Hepatocyte (in vitro differentiated cells): ENCODE measurements around the gene MAP10. TPM values are rescaled to one million over a fixed set of nuclear protein-coding genes. Genes with fewer than 3 reads are reported as not detected.

Experiments
- DNase-seq: peaks from one replicate; pipeline ENCODE4 v3.0.0-alpha.2; 2016; ENCODE audit warnings: low spot score
- H2AFZ ChIP-seq: fragments of 200-600 bp; sonication (generic); 2 replicates; pipeline ENCODE4 v1.6.0; 2016; ENCODE audit warnings: antibody characterized with exemption, mild to moderate bottlenecking
- H3K27ac ChIP-seq: fragments of 200-600 bp; sonication (generic); 2 replicates; pipeline ENCODE4 v1.5.1; 2016; ENCODE audit warnings: mild to moderate bottlenecking
- H3K27me3 ChIP-seq: fragments of 200-600 bp; sonication (generic); 2 replicates; pipeline ENCODE4 v1.6.1; 2016
- H3K36me3 ChIP-seq: fragments of 200-600 bp; sonication (generic); replicated peaks from 2 replicates; pipeline ENCODE4 v1.5.1; 2016; ENCODE audit warnings: low read depth; ENCODE audit not compliant: insufficient read depth
- H3K4me1 ChIP-seq: fragments of 200-600 bp; sonication (generic); 2 replicates; pipeline ENCODE4 v1.5.1; 2016; ENCODE audit warnings: mild to moderate bottlenecking, moderate library complexity; ENCODE audit not compliant: insufficient read depth
- H3K4me2 ChIP-seq: fragments of 200-600 bp; sonication (generic); 2 replicates; pipeline ENCODE4 v1.6.0; 2016
- H3K4me3 ChIP-seq: fragments of 200-600 bp; sonication (generic); 2 replicates; pipeline ENCODE4 v1.5.1; 2016; ENCODE audit warnings: mild to moderate bottlenecking
- H3K79me2 ChIP-seq: fragments of 200-600 bp; sonication (generic); 2 replicates; pipeline ENCODE4 v1.6.0; 2017; ENCODE audit warnings: mild to moderate bottlenecking
- H3K9me2 ChIP-seq: fragments of 200-600 bp; sonication (generic); replicated peaks from 2 replicates; pipeline ENCODE4 v1.6.0; 2017; ENCODE audit warnings: mild to moderate bottlenecking; ENCODE audit not compliant: insufficient read depth
- H3K9me3 ChIP-seq: fragments of 200-600 bp; sonication (generic); 2 replicates; pipeline ENCODE4 v1.5.1; 2016; ENCODE audit warnings: low read depth, mild to moderate bottlenecking
- H4K20me1 ChIP-seq: fragments of 200-600 bp; sonication (generic); 2 replicates; pipeline ENCODE4 v1.6.0; 2016; ENCODE audit warnings: mild to moderate bottlenecking; ENCODE audit not compliant: insufficient read depth, poor library complexity, severe bottlenecking
- EZH2 ChIP-seq: fragments of 200-600 bp; sonication (generic); IDR thresholded peaks from 2 replicates; pipeline ENCODE4 v1.6.1; 2016; ENCODE audit warnings: antibody characterized with exemption, mild to moderate bottlenecking, borderline replicate concordance
- EZH2phosphoT487 ChIP-seq: fragments of 200-600 bp; sonication (generic); IDR thresholded peaks from one replicate; pipeline ENCODE4 v1.6.1; 2018; ENCODE audit warnings: antibody characterized with exemption, mild to moderate bottlenecking, low read depth, moderate library complexity; ENCODE audit not compliant: unreplicated experiment, severe bottlenecking
- WGBS: methylation state at CpG from one replicate; pipeline ENCODE4 v1.1.6; 2016; ENCODE audit warnings: low lambda C conversion rate; ENCODE audit errors: missing lambda C conversion rate; 5-methylcytosine and 5-hydroxymethylcytosine counted together
- polyA plus RNA-seq: library from polyadenylated mRNA; unstranded; fragments of >200 nt; fragmentation: Nextera tagmentation; extraction: Ambion mirVana; gene quantifications from 2 replicates; pipeline ENCODE4 v1.2.1, GENCODE V29; 2016
- total RNA-seq: library from RNA; depleted of rRNA; stranded (reverse); fragments of >200 nt; gene quantifications from 2 replicates; pipeline ENCODE4 v1.2.3, GENCODE V29; 2014
- TF ChIP-seq, protein P1 (sequence below): fragments of 200-600 bp; sonication (generic); IDR thresholded peaks from 2 replicates; pipeline ENCODE4 v1.5.1; 2016; ENCODE audit warnings: antibody characterized with exemption, mild to moderate bottlenecking; ENCODE audit not compliant: poor library complexity

Gene MAP10
- total and polyA plus RNA-seq, 2 experiments from 2014 or later = 2.1 to 5.7 TPM

DNA sequence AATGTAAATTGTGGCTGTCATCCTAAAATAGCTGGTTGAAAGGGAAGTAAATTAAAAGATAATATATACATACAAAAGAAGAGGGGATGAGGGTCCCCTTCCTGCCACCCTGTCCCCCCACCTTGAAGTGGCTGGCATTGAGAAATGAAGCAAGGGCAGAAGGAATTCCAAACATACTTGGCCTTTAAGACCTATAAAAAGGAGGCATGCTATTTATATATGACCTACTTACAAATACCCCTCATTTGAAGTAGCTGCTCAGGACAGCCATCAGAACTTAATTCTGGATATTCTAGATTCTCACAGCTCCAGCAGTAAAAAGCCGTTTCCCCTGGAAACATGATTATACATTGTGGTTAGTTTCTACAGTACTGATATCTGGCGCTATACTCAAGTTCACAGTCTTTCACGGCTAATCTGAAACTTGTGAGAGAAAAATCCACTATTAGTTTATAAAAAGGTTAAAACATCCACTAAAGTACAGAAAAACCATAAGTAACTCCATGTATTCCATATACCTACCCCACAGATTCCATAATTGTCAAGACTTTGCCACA lies 9.6 kb upstream of the MAP10 start:
- no peak for DNase-seq
- no peak overlapping the region for H3K4me3 ChIP-seq
- H3K9me3 ChIP-seq = no peaks in the 10 kb centered on the region
- H4K20me1 ChIP-seq = no peaks in the 10 kb centered on the region
- H3K79me2 ChIP-seq = no peaks in the 10 kb centered on the region
- TF ChIP-seq, protein P1, sequence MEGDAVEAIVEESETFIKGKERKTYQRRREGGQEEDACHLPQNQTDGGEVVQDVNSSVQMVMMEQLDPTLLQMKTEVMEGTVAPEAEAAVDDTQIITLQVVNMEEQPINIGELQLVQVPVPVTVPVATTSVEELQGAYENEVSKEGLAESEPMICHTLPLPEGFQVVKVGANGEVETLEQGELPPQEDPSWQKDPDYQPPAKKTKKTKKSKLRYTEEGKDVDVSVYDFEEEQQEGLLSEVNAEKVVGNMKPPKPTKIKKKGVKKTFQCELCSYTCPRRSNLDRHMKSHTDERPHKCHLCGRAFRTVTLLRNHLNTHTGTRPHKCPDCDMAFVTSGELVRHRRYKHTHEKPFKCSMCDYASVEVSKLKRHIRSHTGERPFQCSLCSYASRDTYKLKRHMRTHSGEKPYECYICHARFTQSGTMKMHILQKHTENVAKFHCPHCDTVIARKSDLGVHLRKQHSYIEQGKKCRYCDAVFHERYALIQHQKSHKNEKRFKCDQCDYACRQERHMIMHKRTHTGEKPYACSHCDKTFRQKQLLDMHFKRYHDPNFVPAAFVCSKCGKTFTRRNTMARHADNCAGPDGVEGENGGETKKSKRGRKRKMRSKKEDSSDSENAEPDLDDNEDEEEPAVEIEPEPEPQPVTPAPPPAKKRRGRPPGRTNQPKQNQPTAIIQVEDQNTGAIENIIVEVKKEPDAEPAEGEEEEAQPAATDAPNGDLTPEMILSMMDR = no peak
- no peak for TF ChIP-seq EZH2
- TF ChIP-seq EZH2phosphoT487 = no peak
- peaks cover 6% of the 10 kb centered on the region for H3K4me1 ChIP-seq
- WGBS = 77% methylated on average over 3 of the region's 3 CpGs
- no peak overlapping the region for H2AFZ ChIP-seq
- no peaks in the 10 kb centered on the region for H3K27me3 ChIP-seq
- H3K4me2 ChIP-seq = no peak overlapping the region
- H3K27ac ChIP-seq = no peak overlapping the region
- H3K36me3 ChIP-seq = no peaks in the 10 kb centered on the region
- no peaks in the 10 kb centered on the region for H3K9me2 ChIP-seq

DNA sequence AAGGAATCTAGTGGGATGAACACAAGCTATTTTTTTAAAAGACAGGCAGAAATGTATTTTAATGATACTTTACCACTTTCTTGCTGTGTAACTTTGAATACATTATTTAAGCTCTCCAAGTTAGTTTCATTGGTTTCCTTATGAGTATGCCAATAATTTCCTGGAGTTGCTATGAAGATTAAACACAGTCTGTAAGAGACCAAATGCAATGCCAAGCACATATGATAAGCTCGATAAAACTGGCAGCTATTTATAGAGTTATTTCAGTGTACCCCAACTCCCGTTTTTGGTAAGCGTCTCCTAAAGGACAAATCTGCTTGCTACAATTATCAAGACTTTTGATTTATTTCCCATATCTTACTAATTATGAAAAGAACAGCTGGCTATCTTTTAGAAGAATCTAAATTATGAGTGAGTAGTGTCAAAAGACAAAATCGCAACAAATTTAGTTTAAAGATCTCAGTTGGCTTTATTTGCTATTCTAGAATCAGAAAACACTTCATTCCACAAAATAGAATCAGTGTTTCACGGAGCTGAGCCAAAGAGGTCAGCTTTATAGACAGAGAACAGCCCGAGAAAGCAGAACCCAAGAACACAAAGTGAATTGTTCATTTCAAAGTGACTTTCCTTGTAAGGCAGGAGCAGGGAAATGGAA lies 7.2 kb upstream of the MAP10 start:
- no peak overlapping the region for H3K27ac ChIP-seq
- DNase-seq = no peak
- H3K9me2 ChIP-seq = no peaks in the 10 kb centered on the region
- no peaks in the 10 kb centered on the region for H3K79me2 ChIP-seq
- H4K20me1 ChIP-seq = no peaks in the 10 kb centered on the region
- H3K36me3 ChIP-seq = no peaks in the 10 kb centered on the region
- peaks cover 6% of the 10 kb centered on the region for H3K4me1 ChIP-seq
- H3K27me3 ChIP-seq = no peaks in the 10 kb centered on the region
- no peak overlapping the region for H3K4me2 ChIP-seq
- TF ChIP-seq EZH2phosphoT487 (no peak), EZH2 (no peak)
- TF ChIP-seq, protein P1 = no peak
- WGBS = 62% methylated on average over 6 of the region's 6 CpGs
- no peak overlapping the region for H3K4me3 ChIP-seq
- no peak overlapping the region for H2AFZ ChIP-seq
- no peaks in the 10 kb centered on the region for H3K9me3 ChIP-seq

GRCh38 chr1:232798920-232799319 lies 6.3 kb upstream of the MAP10 start:
- no peaks in the 10 kb centered on the region for H3K9me2 ChIP-seq
- H2AFZ ChIP-seq = no peak overlapping the region
- no peak overlapping the region for H3K4me3 ChIP-seq
- no peaks in the 10 kb centered on the region for H3K27me3 ChIP-seq
- H3K4me1 ChIP-seq = peaks cover 6% of the 10 kb centered on the region
- no peaks in the 10 kb centered on the region for H3K79me2 ChIP-seq
- DNase-seq = no peak
- TF ChIP-seq EZH2 = no peak
- H3K9me3 ChIP-seq = no peaks in the 10 kb centered on the region
- no peak overlapping the region for H3K4me2 ChIP-seq
- 86% methylated on average over 2 of the region's 2 CpGs for WGBS
- H3K36me3 ChIP-seq = no peaks in the 10 kb centered on the region
- no peak overlapping the region for H3K27ac ChIP-seq
- no peaks in the 10 kb centered on the region for H4K20me1 ChIP-seq

DNA sequence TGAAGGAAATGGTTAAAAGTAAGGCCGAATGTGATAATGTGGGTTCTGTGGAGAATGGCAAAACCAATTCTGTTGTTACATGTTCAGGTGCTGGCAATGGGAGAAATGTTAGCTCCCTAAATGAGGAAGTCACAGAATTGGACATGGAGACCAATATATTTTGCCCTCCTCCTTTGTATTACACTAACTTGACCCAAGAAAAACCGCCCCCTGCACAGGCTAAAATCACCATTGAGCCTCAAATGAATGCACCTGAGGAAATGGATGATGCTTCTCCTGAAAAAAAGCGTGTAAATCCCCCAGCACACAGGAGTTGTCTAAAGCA lies 932 bp downstream of the MAP10 start:
- Histone ChIP-seq H3K4me1 (peaks cover 5% of the 10 kb centered on the region), H3K9me2 (no peaks in the 10 kb centered on the region), H3K36me3 (no peaks in the 10 kb centered on the region), H3K27ac (peak overlapping the region; percentile 77), H4K20me1 (no peaks in the 10 kb centered on the region), H3K4me2 (peak overlapping the region; percentile 92), H3K27me3 (no peaks in the 10 kb centered on the region), H2AFZ (peak overlapping the region; percentile 98), H3K9me3 (no peaks in the 10 kb centered on the region), H3K4me3 (peak overlapping the region; percentile 67), H3K79me2 (no peaks in the 10 kb centered on the region)
- TF ChIP-seq EZH2phosphoT487 = no peak
- TF ChIP-seq, protein P1 = no peak
- TF ChIP-seq EZH2 = no peak
- no peak for DNase-seq
- WGBS = 86% methylated on average over 3 of the region's 3 CpGs
